HPDE6-E6E7 (cell line): ENCODE data around the gene TSHR.
"Not testable (repeated sequence)": the region's sequence is repeated elsewhere in the genome, so short reads cannot be mapped to it uniquely, and the experiment has no call there.

ENCODE experiments used
- DNase-seq: peaks from one replicate; pipeline ENCODE4 v3.0.0; 2011; ENCODE audit warnings: missing footprints; ENCODE audit errors: extremely low spot score

TSHR gene

GRCh38 chr14:80955416-80955941 is at the start of gene TSHR:
Gene TSHR, plus strand, starts transcription at chr14:80955621. Its CDS starts 60 bp downstream, at chr14:80955681.
- no peak for DNase-seq

GRCh38 chr14:80906336-80906735 is 49.1 kb upstream of the TSHR start:
- DNase-seq, result no peak

- DNase-seq, result no peak
Observed at GRCh38 chr14:80906946-80907345, 48.5 kb upstream of the TSHR start.

GRCh38 chr14:80912013-80912412 is 43.4 kb upstream of the TSHR start:
- not testable (repeated sequence) for DNase-seq

- DNase-seq, result no peak
Observed at GRCh38 chr14:80919622-80920021, 35.8 kb upstream of the TSHR start.

- no peak for DNase-seq
Observed at GRCh38 chr14:80923368-80923767, 32.1 kb upstream of the TSHR start.

- DNase-seq, result no peak
Observed at GRCh38 chr14:80924365-80925103, 30.9 kb upstream of the TSHR start.

GRCh38 chr14:80926397-80927082 is 28.9 kb upstream of the TSHR start:
- no peak for DNase-seq

- DNase-seq, result no peak
Observed at GRCh38 chr14:80927083-80927989, 28.1 kb upstream of the TSHR start.

GRCh38 chr14:80930095-80930494 is 25.3 kb upstream of the TSHR start:
- DNase-seq, result no peak

GRCh38 chr14:80930836-80931389 is 24.5 kb upstream of the TSHR start:
- DNase-seq, result no peak

- no peak for DNase-seq
Observed at GRCh38 chr14:80933282-80933681, 22.1 kb upstream of the TSHR start.

- DNase-seq, result no peak
Observed at GRCh38 chr14:80933686-80934085, 21.7 kb upstream of the TSHR start.

- no peak for DNase-seq
Observed at GRCh38 chr14:80940146-80940545, 15.3 kb upstream of the TSHR start.

GRCh38 chr14:80941241-80942185 is 13.9 kb upstream of the TSHR start, which contains the start of gene CEP128:
Gene CEP128, minus strand, starts transcription at chr14:80941738.
- DNase-seq, result peak; percentile 96

GRCh38 chr14:80942191-80942600 is 13.2 kb upstream of the TSHR start:
- DNase-seq, result no peak

- no peak for DNase-seq
Observed at GRCh38 chr14:80944861-80945617, 10.4 kb upstream of the TSHR start.

GRCh38 chr14:80946187-80946586 is 9.2 kb upstream of the TSHR start:
- no peak for DNase-seq

- DNase-seq, result no peak
Observed at GRCh38 chr14:80946797-80947196, 8.6 kb upstream of the TSHR start.

GRCh38 chr14:80948291-80948690 is 7.1 kb upstream of the TSHR start:
- DNase-seq, result no peak
